ENCODE measurements around the gene PPIB.

- TF ChIP-seq CTCF (IDR thresholded peaks at IDR 0.05; ENCODE audit: insufficient read depth, low read depth, low read length): no peak
- TF ChIP-seq EZH2 (IDR thresholded peaks at IDR 0.05; ENCODE audit: insufficient read depth, low read length): no peak
Measured at GRCh38 chr15:64133623-64134344, 29.0 kb downstream of the PPIB start.
